G401 (cell line): ENCODE measurements around the gene SNAI3. TPM values are rescaled to one million over a fixed set of nuclear protein-coding genes. Genes with fewer than 3 reads are reported as not detected.

Experiments used
- DNase-seq: peaks from one replicate; pipeline ENCODE4 v3.0.0-alpha.2; 2015; ENCODE audit warnings: low spot score
- in situ Hi-C: cut with HindIII; loops from 2 replicates; pipeline ENCODE4 v1.10.0; 2016; ENCODE audit warnings: low sequenced_read_pairs, mixed read lengths
- total RNA-seq: library from RNA; depleted of rRNA; stranded (reverse); fragments of >200 nt; shearing (Covaris generic); gene quantifications from 2 replicates; pipeline ENCODE4 v1.2.3, GENCODE V29; 2014; rRNA removed

SNAI3 gene
- 0.18 and 0.88 TPM in 2 replicates for total RNA-seq

DNA sequence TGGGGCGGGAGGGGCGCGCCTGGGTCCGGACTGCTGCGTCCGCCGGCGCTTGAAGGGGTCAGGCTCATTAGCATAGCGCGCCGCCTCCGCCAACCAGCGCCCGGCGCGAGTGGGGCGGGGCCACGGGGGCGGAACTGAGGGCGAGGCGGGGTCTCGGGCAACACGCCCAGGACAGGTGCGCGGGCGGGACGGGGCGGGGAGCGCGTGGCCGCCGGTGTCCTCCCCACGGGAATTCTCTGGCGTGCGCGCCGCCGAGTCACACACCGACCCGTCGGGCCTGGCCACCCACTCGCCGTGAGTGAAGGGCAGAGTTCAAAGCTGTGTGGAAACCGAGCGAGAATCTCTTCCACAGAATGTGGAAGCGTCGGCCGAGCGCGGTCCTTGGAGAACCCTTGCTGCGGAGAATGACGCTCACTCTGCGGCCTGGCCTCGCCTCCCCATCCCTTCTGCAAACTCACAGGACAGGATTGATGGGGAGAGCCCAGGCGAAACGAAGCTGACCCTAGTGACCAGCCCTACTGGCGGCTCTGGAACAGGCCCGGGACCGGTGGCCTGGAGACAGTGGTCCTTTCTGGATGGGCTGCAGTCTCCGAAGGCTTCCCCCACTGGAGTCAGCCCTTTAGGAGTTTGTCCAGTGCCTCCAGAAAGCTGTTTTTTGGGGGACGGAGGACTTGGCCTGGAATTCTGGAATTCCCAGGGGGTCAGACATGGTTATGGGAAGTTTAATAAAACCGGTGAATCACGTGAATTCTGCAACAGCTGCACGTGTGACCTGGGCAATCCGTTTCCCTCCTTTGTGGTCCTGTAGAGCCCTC lies at the start of gene SNAI3:
SNAI3 (minus strand) TSS at position 69 of the 815 bp plus-strand sequence. CDS start 101 bp downstream, outside the sequence.
- DNase-seq, result peak; percentile 64
- in situ Hi-C loops, result no loop called here

DNA sequence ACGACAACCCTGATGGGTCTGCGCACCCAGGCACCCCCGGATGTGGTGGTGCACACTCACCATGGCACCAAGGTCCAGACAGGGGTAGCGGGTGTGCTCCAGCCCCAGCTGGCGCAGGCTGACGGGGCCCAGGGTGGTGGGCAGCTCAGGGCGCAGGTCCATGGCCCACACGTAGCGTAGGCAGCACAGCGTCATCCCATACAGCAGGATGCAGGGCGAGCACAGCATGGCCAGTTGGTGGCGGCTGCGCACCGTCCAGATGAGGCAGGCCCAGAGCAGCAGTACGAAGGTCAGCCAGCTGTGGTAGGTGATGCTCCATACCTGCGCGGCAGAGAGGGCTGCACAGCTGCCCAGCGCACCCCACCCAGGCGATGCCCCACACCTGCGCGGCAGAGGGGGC lies 49.8 kb upstream of the SNAI3 start:
- in situ Hi-C loops, result no loop called here
- DNase-seq, result no peak

DNA sequence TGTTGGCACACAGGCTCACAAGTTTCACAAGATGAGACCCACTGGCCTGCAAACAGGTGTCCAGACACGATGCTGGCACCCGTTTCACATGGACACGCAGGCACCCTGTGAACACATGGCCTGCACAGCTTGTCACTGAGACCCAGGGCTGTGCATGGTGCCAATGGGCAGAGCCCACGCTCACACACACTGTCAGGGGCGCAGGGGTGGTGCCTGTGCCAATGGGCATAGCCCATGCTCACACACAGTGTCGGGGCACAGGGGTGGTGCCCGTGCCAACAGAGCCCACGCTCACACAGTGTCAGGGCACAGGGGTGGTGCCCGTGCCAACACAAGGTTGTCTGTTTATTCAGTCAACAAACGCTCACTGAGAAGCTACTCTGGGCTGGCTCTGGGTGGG lies 49.3 kb upstream of the SNAI3 start:
- DNase-seq, result no peak
- in situ Hi-C loops, result no loop called here

DNA sequence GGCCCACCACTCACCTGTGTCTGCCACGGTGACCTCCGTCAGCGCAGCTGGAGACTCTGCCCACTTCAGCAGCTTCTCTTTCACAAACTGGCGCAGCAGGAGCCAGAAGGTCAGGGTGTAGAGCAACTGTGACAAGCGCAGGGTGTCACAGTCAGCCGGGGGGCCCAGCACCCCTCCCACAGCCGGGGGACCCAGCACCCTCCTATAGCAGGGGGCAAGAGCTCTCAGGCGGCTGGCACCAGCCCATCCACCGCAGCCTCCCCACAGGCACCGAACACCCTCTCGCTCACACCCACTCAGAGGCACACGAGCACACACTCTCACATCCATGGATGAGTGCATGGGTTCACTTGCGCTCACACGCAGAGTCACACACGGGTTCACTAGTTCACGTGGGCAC lies 48.8 kb upstream of the SNAI3 start:
- no peak for DNase-seq
- in situ Hi-C loops, result no loop called here

DNA sequence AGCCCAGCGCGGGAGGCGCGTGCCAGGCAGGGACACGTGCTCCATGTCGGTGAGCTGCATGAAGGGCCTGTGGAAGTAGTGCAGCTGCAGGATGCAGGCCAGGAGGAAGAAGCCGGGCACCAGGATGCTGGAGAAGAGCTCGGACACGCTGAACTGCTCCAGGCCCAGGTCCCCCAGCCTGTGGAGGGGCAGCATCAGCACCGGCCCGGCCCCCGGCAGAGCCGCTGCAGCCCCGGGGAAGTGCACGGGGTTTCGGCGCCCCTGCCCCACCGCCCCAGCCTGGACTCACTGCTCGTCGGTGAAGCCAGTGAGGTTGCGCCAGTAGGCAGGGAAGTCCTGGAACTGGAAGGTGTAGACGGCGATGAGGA lies 48.0 kb upstream of the SNAI3 start:
- in situ Hi-C loops, result no loop called here
- DNase-seq, result no peak

DNA sequence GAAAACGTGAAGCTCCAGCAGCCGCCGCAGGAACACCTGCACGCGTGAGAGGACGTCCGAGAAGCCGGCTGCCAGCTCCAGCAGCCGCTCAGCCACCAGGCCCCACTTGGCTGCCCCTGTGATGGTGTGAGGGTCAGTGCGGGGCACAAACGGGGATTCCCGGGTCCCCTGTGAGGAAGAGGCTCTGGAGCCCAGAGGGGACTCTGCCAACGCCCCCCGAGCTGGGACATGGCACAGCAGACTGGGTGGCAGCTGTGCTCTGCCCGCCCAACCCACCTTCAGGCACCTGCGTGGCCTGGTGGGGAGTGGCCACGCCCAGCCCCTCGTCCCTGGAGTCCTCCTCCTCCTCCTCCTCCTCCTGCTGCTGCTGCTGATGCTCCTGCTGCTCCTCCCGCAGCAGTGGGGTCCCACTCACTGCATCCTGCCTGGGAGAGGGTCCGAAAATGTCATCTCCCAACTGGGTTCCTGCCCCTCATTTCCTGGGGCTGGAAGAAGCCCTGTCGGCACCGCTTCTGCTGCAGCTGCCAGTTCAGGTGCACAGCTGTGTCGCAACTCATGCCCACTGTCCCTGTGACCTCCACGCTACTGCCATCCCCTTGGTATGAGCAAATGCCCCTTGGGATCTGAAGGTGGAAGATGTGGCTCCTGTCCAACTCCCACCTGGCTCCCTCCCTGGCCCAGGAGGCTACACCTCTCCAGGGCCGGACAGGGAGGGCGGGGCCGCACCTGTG lies 47.5 kb upstream of the SNAI3 start:
- in situ Hi-C loops, result no loop called here
- DNase-seq, result no peak

DNA sequence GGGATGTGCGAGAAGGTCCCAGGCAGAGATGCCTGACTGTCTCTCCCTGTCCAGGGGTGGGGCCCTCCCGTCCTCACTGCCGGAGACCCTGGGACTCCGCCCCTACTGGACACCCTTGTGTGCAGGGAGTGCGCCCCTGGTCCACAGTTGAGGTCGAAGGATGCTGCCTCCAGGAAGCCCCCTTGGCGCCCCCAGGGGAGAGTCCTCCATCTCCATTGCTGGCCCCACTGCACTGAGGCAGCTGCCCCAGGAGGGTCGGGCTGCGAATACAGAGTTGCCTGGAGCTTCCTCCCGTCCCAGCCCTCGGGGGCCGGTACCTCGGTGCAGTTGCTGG lies 46.6 kb upstream of the SNAI3 start:
- in situ Hi-C loops, result no loop called here
- no peak for DNase-seq

DNA sequence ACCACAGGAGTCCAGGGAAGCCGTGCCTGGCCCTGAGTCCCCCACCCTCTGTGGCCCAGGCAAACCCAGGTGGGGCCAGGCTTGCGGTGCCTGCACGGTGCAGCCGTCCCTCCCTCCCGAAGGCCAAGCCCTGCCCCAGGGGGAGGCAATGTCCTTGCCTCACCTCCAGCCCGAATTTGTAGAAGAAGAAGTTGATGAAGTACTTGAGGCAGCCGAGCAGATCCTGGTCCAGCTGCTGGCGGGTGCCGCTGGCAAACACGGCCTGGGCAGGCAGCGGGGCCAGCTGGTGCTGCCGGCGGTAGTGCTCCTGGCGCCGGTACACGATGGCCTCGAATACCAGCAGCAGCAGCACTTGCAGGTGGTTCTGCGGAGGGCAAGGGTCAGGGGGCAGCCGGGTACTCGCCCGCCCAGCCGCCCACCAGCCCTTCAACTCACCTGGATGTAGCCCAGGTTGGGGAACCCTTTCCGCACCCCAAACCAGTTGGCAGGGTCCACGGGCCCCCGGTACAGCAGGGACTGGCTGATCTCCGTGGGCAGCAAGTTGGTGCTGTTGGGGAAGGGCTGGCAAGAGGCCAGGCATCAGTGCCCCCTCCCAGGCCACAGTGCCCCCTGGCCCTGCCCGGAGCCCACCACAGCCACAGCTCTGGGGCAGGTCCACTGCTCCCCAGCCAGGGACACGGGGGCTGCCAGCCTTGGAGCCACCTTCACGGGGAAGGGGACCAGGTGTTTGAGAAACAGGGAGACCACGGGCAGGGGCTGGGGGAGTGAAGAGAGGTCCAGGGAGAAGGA lies 46.1 kb upstream of the SNAI3 start:
- DNase-seq, result no peak
- in situ Hi-C loops, result no loop called here

DNA sequence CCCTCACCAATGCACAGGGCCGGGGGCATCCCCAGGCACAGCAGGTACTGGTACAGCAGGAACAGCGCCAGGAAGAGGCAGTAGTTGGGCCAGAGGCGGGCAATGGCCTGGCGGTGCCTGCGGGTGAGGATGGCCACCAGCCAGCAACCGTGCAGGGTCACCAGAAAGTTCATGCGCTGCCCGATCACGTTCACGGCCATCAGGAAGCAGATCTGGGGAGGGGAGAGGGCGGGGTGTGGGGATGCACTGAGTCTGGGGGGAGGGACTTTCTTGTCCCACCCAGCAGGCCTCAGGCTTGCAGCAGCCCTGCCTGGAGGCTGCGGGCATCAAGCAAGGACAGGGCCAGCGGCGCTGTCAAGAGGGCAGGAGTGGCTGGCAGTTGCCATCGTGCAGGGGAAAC lies 45.4 kb upstream of the SNAI3 start:
- in situ Hi-C loops, result no loop called here
- no peak for DNase-seq

DNA sequence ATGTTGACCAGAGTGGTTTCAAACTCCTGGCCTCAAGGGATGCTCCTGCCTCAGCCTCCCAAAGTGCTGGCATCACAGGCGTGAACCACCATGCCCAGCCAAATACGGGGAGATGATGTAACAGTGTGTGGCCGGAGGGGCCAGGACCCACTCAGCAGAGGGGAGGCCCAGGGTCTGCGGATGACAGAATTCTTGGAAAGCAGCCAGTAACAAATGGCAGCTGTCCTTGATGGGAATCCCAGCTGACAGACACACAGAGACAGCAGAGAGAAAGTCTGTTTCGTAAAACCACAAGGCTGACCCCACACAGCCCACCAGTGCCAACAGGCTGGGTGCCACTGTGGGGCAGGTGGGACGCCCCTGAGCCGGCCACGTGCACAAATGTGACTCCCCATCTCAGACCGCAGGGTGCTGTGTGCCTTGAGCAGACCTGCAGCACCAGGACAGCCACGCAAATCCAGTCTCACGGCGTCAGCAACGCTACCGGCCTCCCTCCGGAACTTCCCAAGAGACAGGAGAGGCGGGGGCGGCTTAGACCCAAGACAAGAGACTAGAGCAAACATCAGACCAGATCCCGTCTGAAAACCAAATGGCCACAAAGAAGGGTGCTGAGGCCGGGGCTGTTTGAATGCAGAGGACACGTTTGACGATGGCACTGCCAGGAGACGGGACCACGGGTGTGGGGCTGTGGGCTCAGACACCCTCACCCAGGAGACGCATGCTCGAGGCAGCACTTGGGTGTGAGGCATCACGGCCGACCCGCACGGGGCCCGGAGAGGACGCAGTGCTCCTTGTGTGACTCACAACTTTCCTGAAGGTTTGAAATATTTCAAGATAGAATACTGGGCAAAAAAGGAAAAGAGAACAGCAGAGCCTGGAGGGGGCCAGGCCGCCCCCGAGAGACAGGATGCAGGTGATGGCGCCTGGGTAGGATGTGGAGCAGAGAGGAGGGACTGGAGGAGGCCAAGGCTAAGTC lies 44.6 kb upstream of the SNAI3 start:
- in situ Hi-C loops, result no loop called here
- DNase-seq, result no peak

DNA sequence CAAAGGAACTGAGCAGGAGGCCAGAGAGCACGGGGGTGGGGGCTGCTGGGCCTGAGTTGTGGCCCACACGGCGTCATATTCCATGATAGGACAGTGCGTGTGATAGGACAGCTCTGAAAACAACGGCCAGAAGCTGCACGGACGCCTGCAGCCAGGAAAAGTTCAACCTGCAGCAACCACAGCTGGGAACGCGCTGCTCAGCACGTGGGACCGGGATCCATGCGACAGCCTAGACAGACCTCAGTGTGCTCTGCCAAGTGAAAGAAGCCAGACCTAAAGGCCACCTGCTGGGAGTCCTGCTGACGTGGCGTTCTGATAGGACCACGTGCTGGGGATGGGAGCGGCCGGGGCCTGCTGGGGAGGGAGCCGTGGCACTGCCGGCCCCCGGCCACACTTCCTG lies 41.6 kb upstream of the SNAI3 start:
- in situ Hi-C loops, result no loop called here
- peak; percentile 33 for DNase-seq

DNA sequence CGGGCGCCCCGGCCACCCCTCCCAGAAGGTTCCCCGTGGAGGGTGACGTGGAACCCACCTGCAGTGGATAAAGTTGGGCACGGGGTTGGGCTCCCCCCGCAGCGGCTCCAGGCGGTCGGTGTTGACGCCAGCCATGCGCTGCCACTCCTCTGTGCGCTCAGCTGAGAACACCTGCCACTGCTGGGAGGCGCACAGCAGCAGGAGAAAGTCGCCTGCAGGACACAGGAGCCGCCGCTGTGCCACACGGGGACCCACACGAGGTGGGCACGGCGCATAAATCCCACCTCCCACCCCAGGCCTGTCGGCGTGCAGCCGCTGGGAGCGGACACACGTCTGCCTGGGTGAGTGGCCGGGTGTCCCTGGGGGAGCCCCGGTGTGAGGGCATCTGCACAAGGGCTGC lies 40.7 kb upstream of the SNAI3 start:
- in situ Hi-C loops, result no loop called here
- no peak for DNase-seq

DNA sequence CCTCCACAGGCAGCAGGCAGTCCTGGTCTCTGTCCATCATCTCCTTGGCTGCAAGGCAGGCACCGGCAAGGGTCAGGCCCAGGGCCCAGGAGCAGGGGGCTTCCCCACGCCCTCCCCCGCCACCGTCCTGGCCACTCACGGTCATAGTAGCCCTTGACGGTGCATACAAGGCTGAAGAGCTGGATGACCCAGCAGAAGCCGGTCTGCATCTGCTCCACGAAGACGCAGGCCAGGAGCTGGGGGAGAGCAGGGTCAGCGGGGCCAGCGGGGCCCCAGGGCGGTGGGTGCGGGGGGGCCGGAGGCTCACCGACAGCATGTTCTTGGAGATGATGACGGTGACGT lies 40.1 kb upstream of the SNAI3 start:
- in situ Hi-C loops, result no loop called here
- no peak for DNase-seq

DNA sequence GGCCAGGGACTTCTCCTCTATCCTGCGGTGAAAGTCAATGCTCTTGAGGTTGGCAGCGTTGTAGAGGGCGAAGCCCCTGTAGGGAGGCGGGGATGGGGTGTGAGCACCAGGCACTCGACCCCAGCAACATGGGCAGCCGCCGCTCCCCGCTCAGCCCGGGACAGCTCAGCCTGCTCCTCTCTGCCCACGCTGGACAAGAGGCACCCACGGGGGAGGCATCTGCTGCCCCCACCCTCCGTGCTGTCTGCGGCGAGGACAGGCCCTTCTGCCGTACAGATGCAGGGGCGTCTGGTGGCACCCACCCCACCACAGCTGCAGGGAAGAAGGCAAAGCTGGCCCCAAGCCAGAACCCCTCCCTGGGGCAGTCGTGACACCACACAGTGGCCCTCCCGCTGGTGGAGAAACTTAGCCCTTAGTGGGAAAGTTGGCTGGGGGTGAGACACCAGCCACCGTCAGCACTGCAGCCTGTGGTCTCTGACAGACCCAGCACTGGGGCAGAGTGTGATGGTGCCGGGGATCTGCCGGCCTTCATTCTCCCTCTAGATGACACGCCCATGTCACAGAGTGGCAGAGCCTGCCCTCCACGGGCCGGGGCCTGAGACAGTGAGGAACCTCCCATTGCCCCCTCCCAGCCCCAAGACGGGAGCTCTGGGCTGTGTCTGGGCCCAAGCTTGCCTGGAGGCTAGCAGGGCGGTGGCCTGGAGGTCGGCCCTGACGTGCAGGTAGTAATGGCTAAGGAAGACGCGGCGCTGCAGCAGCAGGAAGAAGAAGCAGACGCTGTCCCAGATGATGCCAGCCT lies 39.5 kb upstream of the SNAI3 start:
- no peak for DNase-seq
- in situ Hi-C loops, result no loop called here

DNA sequence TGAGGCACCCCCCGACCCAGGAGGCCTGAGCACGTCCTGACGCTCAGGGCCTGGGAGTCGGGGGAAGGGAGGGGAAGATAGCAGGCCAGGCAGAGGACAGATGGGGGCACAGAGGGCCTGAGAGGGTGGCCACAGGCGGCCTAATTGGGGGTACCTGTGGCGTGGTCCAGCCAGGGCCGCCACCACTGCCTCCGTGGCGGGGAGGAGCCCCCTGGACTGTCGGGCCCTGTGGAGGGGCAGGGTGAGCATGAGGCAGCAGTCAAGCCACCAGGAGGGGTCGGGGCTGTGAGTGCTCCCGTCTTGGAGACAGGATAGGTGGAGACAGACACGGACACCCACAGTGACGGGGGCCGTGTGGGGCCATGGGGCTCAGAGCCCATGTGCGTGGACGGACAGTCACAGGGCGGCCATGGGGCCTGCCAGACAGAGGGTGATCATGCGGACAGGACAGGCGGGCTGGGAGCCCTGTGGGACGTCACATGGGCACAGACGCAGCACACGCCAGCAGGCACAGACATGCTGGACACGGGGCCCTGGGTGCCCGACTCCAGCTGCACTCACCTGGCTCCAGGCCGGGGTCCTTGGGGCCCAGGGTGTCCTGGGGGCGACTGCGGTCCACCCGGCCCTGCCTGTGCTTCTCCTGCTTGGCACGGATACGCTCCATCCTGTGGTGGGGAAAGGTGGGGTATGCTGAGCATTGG lies 38.7 kb upstream of the SNAI3 start:
- no peak for DNase-seq
- in situ Hi-C loops, result no loop called here

DNA sequence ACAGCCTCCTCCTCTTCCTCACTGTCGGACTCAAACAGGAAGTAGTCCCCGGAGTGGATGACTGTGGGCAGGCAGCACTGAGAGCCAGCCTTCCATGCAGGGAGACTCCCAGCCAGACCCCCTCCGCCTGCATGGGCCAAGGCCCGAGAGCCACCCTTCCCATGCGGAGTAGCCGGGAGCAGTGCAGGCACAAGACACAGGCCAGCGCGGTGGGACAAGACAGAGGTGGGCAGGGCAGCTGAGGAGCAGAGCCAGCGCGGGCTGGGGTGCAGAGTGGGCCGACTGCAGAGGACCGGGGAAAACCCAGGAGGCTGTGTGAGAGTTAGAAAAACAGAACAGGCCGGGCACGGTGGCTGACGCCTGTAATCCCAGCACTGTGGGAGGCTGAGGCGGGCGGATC lies 37.6 kb upstream of the SNAI3 start:
- no peak for DNase-seq
- in situ Hi-C loops, result no loop called here

DNA sequence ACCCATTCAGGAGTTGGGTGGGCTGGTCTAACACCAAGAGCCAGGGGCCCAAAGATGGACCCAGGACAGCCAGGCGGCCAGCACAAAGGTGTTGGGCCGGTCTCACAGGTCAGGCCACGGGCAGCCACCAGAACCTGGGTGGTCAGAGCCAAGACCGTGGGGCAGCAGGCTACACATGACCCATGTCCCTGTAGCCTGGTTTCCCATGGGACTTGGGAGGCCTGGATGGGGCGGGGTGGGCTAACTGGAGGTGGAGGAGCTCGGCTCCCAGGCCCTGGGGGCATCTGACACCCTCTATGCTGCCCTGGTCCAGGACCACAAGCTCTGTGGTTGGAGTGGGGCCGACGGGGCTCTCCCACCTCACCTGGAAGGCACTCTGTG lies 37.2 kb upstream of the SNAI3 start:
- no peak for DNase-seq
- in situ Hi-C loops, result no loop called here
